OCI-LY7 (cell line): ENCODE results near the gene DCC.

Experiments
- EZH2phosphoT487 ChIP-seq: fragments of 200-600 bp; sonication (generic); IDR thresholded peaks from 2 replicates; pipeline ENCODE4 v1.6.1; 2018; ENCODE audit warnings: low read depth, borderline replicate concordance, mild to moderate bottlenecking, mixed run types, antibody characterized with exemption, low read length, moderate library complexity, mixed read lengths
- TF ChIP-seq, protein P1 (sequence below): fragments of 200-600 bp; sonication (generic); conservative IDR thresholded peaks from 2 replicates; pipeline ENCODE4 v1.5.1; 2014; ENCODE audit warnings: mild to moderate bottlenecking, antibody characterized with exemption, low read length, moderate library complexity, mixed read lengths

DNA sequence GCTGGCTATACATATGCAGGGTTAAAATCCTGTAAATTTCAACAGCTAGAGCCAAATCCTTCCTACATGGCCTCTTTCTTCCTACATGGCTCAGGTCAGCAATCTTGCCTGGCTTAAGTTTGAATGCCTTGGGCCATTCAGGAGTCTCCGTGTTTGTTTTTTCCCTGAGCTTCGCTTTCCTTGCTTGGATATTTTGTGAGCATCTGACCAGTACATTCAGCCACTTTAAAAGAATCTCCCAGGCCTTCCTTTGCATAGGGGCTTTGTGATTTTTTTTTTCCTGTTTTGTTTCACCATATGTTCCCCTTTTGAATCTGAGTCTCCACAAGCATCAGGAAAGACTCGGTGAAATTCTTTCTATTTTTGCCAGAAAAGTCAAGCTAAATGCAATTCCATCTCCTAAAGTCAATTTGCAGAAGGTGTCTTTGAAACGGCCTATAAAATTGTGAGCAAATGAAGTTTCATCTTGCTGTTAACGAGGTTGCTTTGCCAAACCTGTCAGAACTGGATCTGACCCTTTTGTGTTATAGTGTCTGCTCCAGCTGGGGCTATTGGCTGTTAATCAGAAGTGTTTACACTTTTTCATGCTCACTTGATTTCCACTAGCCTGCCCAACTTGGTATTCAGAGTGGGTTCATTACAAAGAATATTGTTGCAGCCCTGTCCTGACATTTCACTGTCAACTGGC is 256.9 kb downstream of the DCC start:
- TF ChIP-seq, protein P1, sequence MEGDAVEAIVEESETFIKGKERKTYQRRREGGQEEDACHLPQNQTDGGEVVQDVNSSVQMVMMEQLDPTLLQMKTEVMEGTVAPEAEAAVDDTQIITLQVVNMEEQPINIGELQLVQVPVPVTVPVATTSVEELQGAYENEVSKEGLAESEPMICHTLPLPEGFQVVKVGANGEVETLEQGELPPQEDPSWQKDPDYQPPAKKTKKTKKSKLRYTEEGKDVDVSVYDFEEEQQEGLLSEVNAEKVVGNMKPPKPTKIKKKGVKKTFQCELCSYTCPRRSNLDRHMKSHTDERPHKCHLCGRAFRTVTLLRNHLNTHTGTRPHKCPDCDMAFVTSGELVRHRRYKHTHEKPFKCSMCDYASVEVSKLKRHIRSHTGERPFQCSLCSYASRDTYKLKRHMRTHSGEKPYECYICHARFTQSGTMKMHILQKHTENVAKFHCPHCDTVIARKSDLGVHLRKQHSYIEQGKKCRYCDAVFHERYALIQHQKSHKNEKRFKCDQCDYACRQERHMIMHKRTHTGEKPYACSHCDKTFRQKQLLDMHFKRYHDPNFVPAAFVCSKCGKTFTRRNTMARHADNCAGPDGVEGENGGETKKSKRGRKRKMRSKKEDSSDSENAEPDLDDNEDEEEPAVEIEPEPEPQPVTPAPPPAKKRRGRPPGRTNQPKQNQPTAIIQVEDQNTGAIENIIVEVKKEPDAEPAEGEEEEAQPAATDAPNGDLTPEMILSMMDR: no peak
- TF ChIP-seq EZH2phosphoT487: no peak
